HEK293 (cell line): ENCODE results near the gene TP73.

Experiments
- CTCF ChIA-PET: fragments of 350-600 bp; formaldehyde crosslinking; extraction: SDS; loops from one replicate; lab custom pipeline; 2021; ENCODE audit warnings: antibody characterized with exemption; lab: Yijun Ruan, JAX
- POLR2A ChIA-PET: fragments of 300-600 bp; formaldehyde crosslinking; extraction: SDS; loops from one replicate; lab custom pipeline; 2020; ENCODE audit warnings: antibody characterized with exemption, inconsistent platforms; lab: Yijun Ruan, JAX
- H3K27ac ChIP-seq: fragments of 200-500 bp; sonication (Bioruptor generic); 2 replicates; pipeline ENCODE4 v1.5.1; 2014; ENCODE audit warnings: low read depth, low read length, control low read depth, inconsistent platforms; ENCODE audit errors: extremely low read depth
- H3K36me3 ChIP-seq, 2 experiments: fragments of 200-500 bp in 1 of 2; sonication (Bioruptor generic) in 1 of 2; 1 replicate in 1 of 2; 2 replicates in 1 of 2; pipeline ENCODE4 v1.5.1; 2014 to 2017; ENCODE audit warnings: inconsistent platforms in 2 of 2, low read length in 2 of 2; ENCODE audit not compliant: control insufficient read depth in 2 of 2, insufficient read depth in 1 of 2
- H3K4me1 ChIP-seq: fragments of 200-500 bp; sonication (Bioruptor generic); 2 replicates; pipeline ENCODE4 v1.5.1; 2014; ENCODE audit warnings: mild to moderate bottlenecking, low read length, inconsistent platforms; ENCODE audit not compliant: control insufficient read depth, insufficient read depth
- H3K4me3 ChIP-seq: 2 replicates; pipeline ENCODE4 v1.5.1; 2011; ENCODE audit warnings: low read depth, mild to moderate bottlenecking, control low read depth, low read length, moderate library complexity
- H3K9me3 ChIP-seq: fragments of 200-500 bp; sonication (Bioruptor generic); 2 replicates; pipeline ENCODE4 v1.5.1; 2014; ENCODE audit warnings: low read depth, low read length, inconsistent platforms; ENCODE audit not compliant: control insufficient read depth, insufficient read depth
- GLIS2 ChIP-seq: fragments of 450-650 bp; formaldehyde crosslinking; IDR thresholded peaks from 2 replicates; pipeline ENCODE4 v1.5.1; 2016; ENCODE audit warnings: missing biosample characterization, missing genetic modification characterization
- KLF7 ChIP-seq: fragments of 450-650 bp; formaldehyde crosslinking; IDR thresholded peaks from 2 replicates; pipeline ENCODE4 v1.5.1; 2016; ENCODE audit warnings: missing biosample characterization, missing genetic modification characterization, borderline replicate concordance
- MYNN ChIP-seq: fragments of 450-650 bp; formaldehyde crosslinking; IDR thresholded peaks from 2 replicates; pipeline ENCODE4 v1.5.1; 2016; ENCODE audit warnings: missing biosample characterization, missing genetic modification characterization, borderline replicate concordance
- OSR2 ChIP-seq: fragments of 450-650 bp; formaldehyde crosslinking; IDR thresholded peaks from 2 replicates; pipeline ENCODE4 v1.5.1; 2016; ENCODE audit warnings: missing biosample characterization, missing genetic modification characterization
- PATZ1 ChIP-seq: fragments of 450-650 bp; formaldehyde crosslinking; IDR thresholded peaks from 2 replicates; pipeline ENCODE4 v1.5.1; 2016; ENCODE audit warnings: missing biosample characterization, missing genetic modification characterization
- SCRT2 ChIP-seq: fragments of 450-650 bp; formaldehyde crosslinking; IDR thresholded peaks from 2 replicates; pipeline ENCODE4 v1.5.1; 2016; ENCODE audit warnings: missing biosample characterization, missing genetic modification characterization
- SP3 ChIP-seq: fragments of 450-650 bp; formaldehyde crosslinking; IDR thresholded peaks from 2 replicates; pipeline ENCODE4 v1.5.1; 2016; ENCODE audit warnings: missing biosample characterization, missing genetic modification characterization
- TCF7L2 ChIP-seq: IDR thresholded peaks from 2 replicates; pipeline ENCODE4 v1.6.1; 2011; ENCODE audit warnings: low read depth, mild to moderate bottlenecking, inconsistent platforms, low read length, moderate library complexity, borderline replicate concordance
- YY1 ChIP-seq: fragments of 450-650 bp; formaldehyde crosslinking; IDR thresholded peaks from 2 replicates; pipeline ENCODE4 v1.5.1; 2018; ENCODE audit warnings: missing biosample characterization, missing genetic modification characterization
- ZBTB20 ChIP-seq: fragments of 450-650 bp; formaldehyde crosslinking; IDR thresholded peaks from 2 replicates; pipeline ENCODE4 v1.5.1; 2016; ENCODE audit warnings: missing biosample characterization, missing genetic modification characterization
- ZBTB48 ChIP-seq: fragments of 450-650 bp; formaldehyde crosslinking; IDR thresholded peaks from 2 replicates; pipeline ENCODE4 v1.5.1; 2016; ENCODE audit warnings: missing biosample characterization, missing genetic modification characterization
- ZBTB6 ChIP-seq: fragments of 450-650 bp; formaldehyde crosslinking; IDR thresholded peaks from 2 replicates; pipeline ENCODE4 v1.5.1; 2017; ENCODE audit warnings: missing biosample characterization, missing genetic modification characterization
- ZBTB8A ChIP-seq: fragments of 450-650 bp; formaldehyde crosslinking; IDR thresholded peaks from 2 replicates; pipeline ENCODE4 v1.5.1; 2016; ENCODE audit warnings: missing biosample characterization, missing genetic modification characterization
- ZFHX2 ChIP-seq: fragments of 450-650 bp; formaldehyde crosslinking; conservative IDR thresholded peaks from 2 replicates; pipeline ENCODE4 v1.5.1; 2016; ENCODE audit warnings: missing biosample characterization, missing genetic modification characterization
- ZFP41 ChIP-seq: fragments of 450-650 bp; formaldehyde crosslinking; IDR thresholded peaks from 2 replicates; pipeline ENCODE4 v1.5.1; 2016; ENCODE audit warnings: missing biosample characterization, missing genetic modification characterization, borderline replicate concordance
- ZFP69B ChIP-seq: fragments of 450-650 bp; formaldehyde crosslinking; IDR thresholded peaks from 2 replicates; pipeline ENCODE4 v1.5.1; 2016; ENCODE audit warnings: missing biosample characterization, missing genetic modification characterization
- ZIC2 ChIP-seq: fragments of 450-650 bp; formaldehyde crosslinking; IDR thresholded peaks from 2 replicates; pipeline ENCODE4 v1.5.1; 2016; ENCODE audit warnings: missing biosample characterization, missing genetic modification characterization
- ZNF174 ChIP-seq: fragments of 450-650 bp; formaldehyde crosslinking; IDR thresholded peaks from 2 replicates; pipeline ENCODE4 v1.5.0; 2017; ENCODE audit warnings: missing biosample characterization, mild to moderate bottlenecking, missing genetic modification characterization
- ZNF302 ChIP-seq: fragments of 450-650 bp; formaldehyde crosslinking; IDR thresholded peaks from 2 replicates; pipeline ENCODE4 v1.5.1; 2016; ENCODE audit warnings: missing biosample characterization, missing genetic modification characterization, low read depth
- ZNF560 ChIP-seq: fragments of 450-650 bp; formaldehyde crosslinking; IDR thresholded peaks from 2 replicates; pipeline ENCODE4 v1.5.1; 2017; ENCODE audit warnings: missing biosample characterization, missing genetic modification characterization, borderline replicate concordance
- ZNF670 ChIP-seq: fragments of 450-650 bp; formaldehyde crosslinking; IDR thresholded peaks from 2 replicates; pipeline ENCODE4 v1.5.1; 2016; ENCODE audit warnings: missing biosample characterization, missing genetic modification characterization, low read depth
- ZNF792 ChIP-seq: fragments of 450-650 bp; formaldehyde crosslinking; IDR thresholded peaks from 2 replicates; pipeline ENCODE4 v1.5.1; 2016; ENCODE audit warnings: missing biosample characterization, missing genetic modification characterization
- TF ChIP-seq, protein P1 (sequence below): fragments of 450-650 bp; formaldehyde crosslinking; IDR thresholded peaks from 2 replicates; pipeline ENCODE4 v1.5.1; 2016; ENCODE audit warnings: missing biosample characterization, missing genetic modification characterization
- TF ChIP-seq, protein P2 (sequence below): fragments of 450-650 bp; formaldehyde crosslinking; IDR thresholded peaks from 2 replicates; pipeline ENCODE4 v1.5.1; 2016; ENCODE audit warnings: missing biosample characterization, missing genetic modification characterization

Gene TP73

DNA sequence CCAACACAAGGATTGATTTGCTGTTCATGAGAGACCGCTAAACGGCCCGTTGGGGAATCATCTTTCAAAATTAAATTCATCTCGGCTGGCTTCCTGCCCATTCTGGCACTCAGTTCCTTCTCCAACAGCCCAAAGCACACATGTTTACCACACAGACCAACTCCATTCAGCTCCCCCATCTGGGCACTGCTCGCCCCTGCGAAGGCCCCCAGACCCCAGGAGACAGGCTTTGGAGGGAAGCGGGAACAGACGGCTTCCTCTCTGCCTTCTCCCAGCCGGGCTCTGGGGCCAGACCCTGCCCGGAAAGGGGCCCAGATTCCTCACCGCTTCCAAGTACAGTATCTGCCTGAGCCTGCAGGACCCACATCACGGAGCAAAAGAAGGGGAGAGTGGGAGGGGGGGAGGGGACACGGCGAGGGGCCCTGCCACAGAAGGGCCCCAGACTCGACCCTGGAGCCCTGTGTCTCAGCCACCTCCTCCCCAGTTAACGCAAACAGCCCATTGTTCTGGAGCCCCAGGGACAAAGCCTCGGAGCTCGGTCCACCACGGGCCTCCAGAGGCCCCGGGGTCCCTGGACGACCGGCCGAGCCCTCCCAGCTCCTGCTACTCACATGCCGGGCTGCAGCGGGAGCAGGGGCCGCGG lies 41.7 kb upstream of the TP73 start (continued):
- TF ChIP-seq ZBTB6 (tag by site-specific recombination) (no peak), KLF7 (tag by site-specific recombination) (no peak), ZBTB8A (peak; percentile 39), OSR2 (no peak), ZNF670 (tag by site-specific recombination) (no peak), ZFP41 (no peak), PATZ1 (peak; percentile 49; the same call in 1 of the 2 replicates), ZFP69B (tag by site-specific recombination) (no peak), ZBTB20 (tag by site-specific recombination) (peak; percentile 39; the same call in 1 of the 2 replicates), ZBTB48 (tag by site-specific recombination) (0 out of 2 replicates have a peak, but pooled peaks have one; percentile 32), ZNF560 (tag by site-specific recombination) (no peak)

- POLR2A ChIA-PET, result no interaction called here
- no peak within 1 kb of the TSS; the same call in 1 of the 2 replicates for H3K27ac ChIP-seq
- H3K36me3 ChIP-seq, result no peaks in the 10 kb centered on the region
- CTCF ChIA-PET, result interaction anchor here (0.5 to 1.7 kb wide), 4 partner anchors 8 to 223 kb away, joined by 3 to 9 read pairs (median 4); no protein-coding TSS in a partner anchor
- H3K4me1 ChIP-seq, result no peaks in the 10 kb centered on the region; the same call in 1 of the 2 replicates
- H3K4me3 ChIP-seq, result peak within 1 kb of the TSS; percentile 36
- no peaks in the 10 kb centered on the region for H3K9me3 ChIP-seq
- TF ChIP-seq, protein P1, sequence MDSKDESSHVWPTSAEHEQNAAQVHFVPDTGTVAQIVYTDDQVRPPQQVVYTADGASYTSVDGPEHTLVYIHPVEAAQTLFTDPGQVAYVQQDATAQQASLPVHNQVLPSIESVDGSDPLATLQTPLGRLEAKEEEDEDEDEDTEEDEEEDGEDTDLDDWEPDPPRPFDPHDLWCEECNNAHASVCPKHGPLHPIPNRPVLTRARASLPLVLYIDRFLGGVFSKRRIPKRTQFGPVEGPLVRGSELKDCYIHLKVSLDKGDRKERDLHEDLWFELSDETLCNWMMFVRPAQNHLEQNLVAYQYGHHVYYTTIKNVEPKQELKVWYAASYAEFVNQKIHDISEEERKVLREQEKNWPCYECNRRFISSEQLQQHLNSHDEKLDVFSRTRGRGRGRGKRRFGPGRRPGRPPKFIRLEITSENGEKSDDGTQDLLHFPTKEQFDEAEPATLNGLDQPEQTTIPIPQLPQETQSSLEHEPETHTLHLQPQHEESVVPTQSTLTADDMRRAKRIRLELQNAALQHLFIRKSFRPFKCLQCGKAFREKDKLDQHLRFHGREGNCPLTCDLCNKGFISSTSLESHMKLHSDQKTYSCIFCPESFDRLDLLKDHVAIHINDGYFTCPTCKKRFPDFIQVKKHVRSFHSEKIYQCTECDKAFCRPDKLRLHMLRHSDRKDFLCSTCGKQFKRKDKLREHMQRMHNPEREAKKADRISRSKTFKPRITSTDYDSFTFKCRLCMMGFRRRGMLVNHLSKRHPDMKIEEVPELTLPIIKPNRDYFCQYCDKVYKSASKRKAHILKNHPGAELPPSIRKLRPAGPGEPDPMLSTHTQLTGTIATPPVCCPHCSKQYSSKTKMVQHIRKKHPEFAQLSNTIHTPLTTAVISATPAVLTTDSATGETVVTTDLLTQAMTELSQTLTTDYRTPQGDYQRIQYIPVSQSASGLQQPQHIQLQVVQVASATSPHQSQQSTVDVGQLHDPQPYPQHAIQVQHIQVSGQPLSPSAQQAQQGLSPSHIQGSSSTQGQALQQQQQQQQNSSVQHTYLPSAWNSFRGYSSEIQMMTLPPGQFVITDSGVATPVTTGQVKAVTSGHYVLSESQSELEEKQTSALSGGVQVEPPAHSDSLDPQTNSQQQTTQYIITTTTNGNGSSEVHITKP (tag by site-specific recombination), result no peak
- TF ChIP-seq YY1 (tag by site-specific recombination) (0 out of 2 replicates have a peak, but pooled peaks have one; percentile 31), ZNF302 (tag by site-specific recombination) (no peak), SCRT2 (tag by site-specific recombination) (peak; percentile 98), SP3 (peak; percentile 73), ZNF174 (no peak), ZIC2 (peak; percentile 65), GLIS2 (tag by site-specific recombination) (peak; percentile 77), ZFHX2 (peak; percentile 87), TCF7L2 (no peak), MYNN (tag by site-specific recombination) (no peak), ZNF792 (no peak), ZBTB20 (tag by site-specific recombination) (peak; percentile 28; the same call in 1 of the 2 replicates)
- TF ChIP-seq, protein P2, sequence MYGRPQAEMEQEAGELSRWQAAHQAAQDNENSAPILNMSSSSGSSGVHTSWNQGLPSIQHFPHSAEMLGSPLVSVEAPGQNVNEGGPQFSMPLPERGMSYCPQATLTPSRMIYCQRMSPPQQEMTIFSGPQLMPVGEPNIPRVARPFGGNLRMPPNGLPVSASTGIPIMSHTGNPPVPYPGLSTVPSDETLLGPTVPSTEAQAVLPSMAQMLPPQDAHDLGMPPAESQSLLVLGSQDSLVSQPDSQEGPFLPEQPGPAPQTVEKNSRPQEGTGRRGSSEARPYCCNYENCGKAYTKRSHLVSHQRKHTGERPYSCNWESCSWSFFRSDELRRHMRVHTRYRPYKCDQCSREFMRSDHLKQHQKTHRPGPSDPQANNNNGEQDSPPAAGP (tag by site-specific recombination), result 0 out of 2 replicates have a peak, but pooled peaks have one; percentile 24
Measured at GRCh38 chr1:3611170-3612019, 40.9 kb upstream of the TP73 start, which contains the start of gene MEGF6. Gene MEGF6 (minus strand): TSS chr1:3611508. CDS start chr1:3611268, 240 bp downstream.
